ENCODE results near the gene MAST2.

GRCh38 chr1:45925728-45926287 is 122.4 kb downstream of the MAST2 start:
- TF ChIP-seq POLR2A (IDR thresholded peaks at IDR 0.05; ENCODE audit: borderline replicate concordance, extremely low read depth, insufficient read depth, insufficient read length) (no peak), MAX (IDR thresholded peaks at IDR 0.05) (no peak), CTCF (IDR thresholded peaks at IDR 0.05 in 2 of 3, conservative IDR thresholded peaks at IDR 0.05 in 1 of 3; ENCODE audit: borderline replicate concordance in 1 of 3, insufficient read depth in 1 of 3, low read depth in 2 of 3, low read length in 2 of 3) (no peak), POLR2AphosphoS5 (IDR thresholded peaks at IDR 0.05; ENCODE audit: low read depth, low read length) (no peak)
